ENCODE measurements around the gene ASCC1. TPM values are rescaled to one million over a fixed set of nuclear protein-coding genes. Genes with fewer than 3 reads are reported as not detected.

ASCC1 gene
- total and polyA plus RNA-seq, 2 donors (not counting 1 experiment from before 2014, with no cell fraction given), result 17.9 to 28.1 TPM

DNA sequence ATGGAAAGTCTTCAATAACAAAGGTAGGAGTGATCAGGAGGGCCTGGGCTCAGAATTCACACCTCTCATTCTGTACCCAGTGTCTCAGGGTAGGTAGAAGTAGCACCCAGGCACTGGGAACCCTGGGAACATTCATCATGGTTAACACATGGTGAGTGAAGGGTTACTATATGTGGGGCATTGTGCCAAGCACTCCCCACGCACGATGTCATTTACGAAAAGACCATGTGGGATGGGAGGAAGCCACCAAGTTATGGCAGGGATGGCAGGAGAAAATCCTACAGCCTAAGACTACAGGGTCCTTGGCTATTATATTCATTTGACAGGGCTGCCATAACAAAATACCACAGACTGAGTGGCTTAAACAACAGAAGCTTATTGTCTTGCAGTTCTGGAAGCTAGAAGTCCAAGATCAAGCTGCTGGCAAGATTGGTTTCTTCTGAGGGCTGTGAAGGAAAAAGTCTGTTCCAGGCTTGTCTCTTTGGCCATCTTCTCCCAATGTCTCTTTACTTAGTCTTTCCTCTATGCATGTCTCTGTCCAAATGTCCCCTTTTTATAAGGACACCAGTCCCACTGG, 30.0 kb upstream of the ASCC1 start:
- ChIA-PET CTCF (interaction anchor here (1.1 to 2.5 kb wide), 5 partner anchors 15 to 91 kb away, joined by 3 to 8 read pairs (median 4); no protein-coding TSS in a partner anchor), POLR2A (interaction anchor here (0.6 to 5.6 kb wide), 4 partner anchors 14 to 66 kb away, joined by 3 to 29 read pairs (median 4); no protein-coding TSS in a partner anchor)
- intact Hi-C loops (cut with micrococcal nuclease), result loop anchor here (2.0 kb wide), 1 partner anchor 15 kb away; no protein-coding TSS in a partner anchor
- no peak for ATAC-seq (ENCODE audit: low read depth)
- Histone ChIP-seq H4K20me1 (ENCODE audit: control insufficient read depth, insufficient read depth, low read length, poor library complexity, severe bottlenecking) (no peaks in the 10 kb centered on the region), H3K79me2 (ENCODE audit: control insufficient read depth, insufficient read depth, low read length) (peaks cover 12% of the 10 kb centered on the region), H3K27me3 (replicated peaks in 1 of 4; ENCODE audit: control extremely low read depth in 1 of 4, control insufficient read depth in 3 of 4, insufficient read depth in 4 of 4, low read length in 3 of 4) (no peaks in the 10 kb centered on the region), H3K36me3 (replicated peaks in 1 of 2; ENCODE audit: control extremely low read depth in 1 of 2, control insufficient read depth in 1 of 2, extremely low read depth in 1 of 2, insufficient read depth in 2 of 2, low read length in 1 of 2) (no peaks in the 10 kb centered on the region), H3K4me2 (replicated peaks; ENCODE audit: low read depth, low read length, poor library complexity, severe bottlenecking) (peak overlapping the region; percentile 41), H3K27ac (ENCODE audit: low read length in 2 of 2) (peak overlapping the region in 1 of 2 donors; percentile 38), H3K9ac (ENCODE audit: low read length) (no peak overlapping the region), H3K9me3 (ENCODE audit: control extremely low read depth in 1 of 3, control insufficient read depth in 2 of 3, insufficient read depth in 1 of 3, low read length in 2 of 3) (peaks cover 0 to 3% (median 0%) of the 10 kb centered on the region in 3 donors), H3K4me1 (ENCODE audit: control insufficient read depth in 2 of 2, insufficient read depth in 2 of 2, low read length in 2 of 2) (peaks cover 76 to 90% of the 10 kb centered on the region in 2 donors), H3K4me3 (ENCODE audit: control extremely low read depth in 1 of 5, extremely low read depth in 1 of 5, insufficient read depth in 1 of 5, low read depth in 2 of 5, low read length in 4 of 5) (no peak overlapping the region), H2AFZ (ENCODE audit: insufficient read depth, low read depth, low read length, poor library complexity, severe bottlenecking) (no peak overlapping the region)
- H3K4me3 Mint-ChIP-seq, result peak overlapping the region; percentile 11
- H3K4me1 Mint-ChIP-seq, result peaks cover 82% of the 10 kb centered on the region
- peak overlapping the region; percentile 59 for H3K27ac Mint-ChIP-seq
- no peak for DNase-seq
- 40% methylated on average over 1 of the region's 3 CpGs for whole genome bisulfite sequencing (ENCODE audit: insufficient coverage)
- no peaks in the 10 kb centered on the region for H3K27me3 Mint-ChIP-seq
- TF ChIP-seq EZH2 (IDR thresholded peaks at IDR 0.05; ENCODE audit: borderline replicate concordance, insufficient read depth, low read depth, low read length, poor library complexity, severe bottlenecking) (no peak), CTCF (IDR thresholded peaks at IDR 0.05) (no peak)
- H3K9me3 Mint-ChIP-seq (ENCODE audit: insufficient read depth), result no peaks in the 10 kb centered on the region

- no peak overlapping the region for H3K9ac ChIP-seq (ENCODE audit: low read length)
- peaks cover 63 to 78% of the 10 kb centered on the region in 2 donors for H3K4me1 ChIP-seq (ENCODE audit: control insufficient read depth in 2 of 2, insufficient read depth in 2 of 2, low read length in 2 of 2)
- no peaks in the 10 kb centered on the region for H3K27me3 Mint-ChIP-seq
- peak overlapping the region; percentile 1 for H3K4me2 ChIP-seq (replicated peaks; ENCODE audit: low read depth, low read length, poor library complexity, severe bottlenecking)
- DNase-seq (no peak), ATAC-seq (ENCODE audit: low read depth) (no peak)
- peak overlapping the region; percentile 81 for H3K27ac Mint-ChIP-seq
- intact Hi-C loops (cut with micrococcal nuclease), result loop anchor here (2.0 kb wide), 1 partner anchor 16 kb away; no protein-coding TSS in a partner anchor
- TF ChIP-seq EZH2 (IDR thresholded peaks at IDR 0.05; ENCODE audit: borderline replicate concordance, insufficient read depth, low read depth, low read length, poor library complexity, severe bottlenecking), result no peak
- no peak for TF ChIP-seq CTCF (IDR thresholded peaks at IDR 0.05)
- POLR2A ChIA-PET, result interaction anchor here (5.6 kb wide), 1 partner anchor 52 kb away, joined by 29 read pairs; no protein-coding TSS in a partner anchor
- H3K4me3 ChIP-seq (ENCODE audit: control extremely low read depth in 1 of 5, extremely low read depth in 1 of 5, insufficient read depth in 1 of 5, low read depth in 2 of 5, low read length in 4 of 5), result no peak overlapping the region
- H3K36me3 ChIP-seq (replicated peaks in 1 of 2; ENCODE audit: control extremely low read depth in 1 of 2, control insufficient read depth in 1 of 2, extremely low read depth in 1 of 2, insufficient read depth in 2 of 2, low read length in 1 of 2), result no peaks in the 10 kb centered on the region
- H3K9me3 Mint-ChIP-seq (ENCODE audit: insufficient read depth), result no peaks in the 10 kb centered on the region
- no peaks in the 10 kb centered on the region for H4K20me1 ChIP-seq (ENCODE audit: control insufficient read depth, insufficient read depth, low read length, poor library complexity, severe bottlenecking)
- no peaks in the 10 kb centered on the region for H3K27me3 ChIP-seq (replicated peaks in 1 of 4; ENCODE audit: control extremely low read depth in 1 of 4, control insufficient read depth in 3 of 4, insufficient read depth in 4 of 4, low read length in 3 of 4)
- peak overlapping the region in 1 of 2 donors; percentile 47 for H3K27ac ChIP-seq (ENCODE audit: low read length in 2 of 2)
- H3K79me2 ChIP-seq (ENCODE audit: control insufficient read depth, insufficient read depth, low read length), result peaks cover 12% of the 10 kb centered on the region
- peaks cover 0 to 3% (median 0%) of the 10 kb centered on the region in 3 donors for H3K9me3 ChIP-seq (ENCODE audit: control extremely low read depth in 1 of 3, control insufficient read depth in 2 of 3, insufficient read depth in 1 of 3, low read length in 2 of 3)
- 100% methylated on average over 3 of the region's 5 CpGs for WGBS (ENCODE audit: insufficient coverage)
- peaks cover 78% of the 10 kb centered on the region for H3K4me1 Mint-ChIP-seq
- no peak overlapping the region for H3K4me3 Mint-ChIP-seq
- H2AFZ ChIP-seq (ENCODE audit: insufficient read depth, low read depth, low read length, poor library complexity, severe bottlenecking), result no peak overlapping the region
- CTCF ChIA-PET, result interaction anchor here (0.8 to 1.2 kb wide), 3 partner anchors 8 to 90 kb away, joined by 3 to 4 read pairs (median 3); no protein-coding TSS in a partner anchor
Observed at GRCh38 chr10:72244573-72245038, 28.5 kb upstream of the ASCC1 start.
